ENCODE data around the gene ACBD4. TPM values are rescaled to one million over a fixed set of nuclear protein-coding genes. Genes with fewer than 3 reads are reported as not detected.

The ACBD4 gene
- total RNA-seq, 1 donor from 2014 or later = 9.4 TPM

DNA sequence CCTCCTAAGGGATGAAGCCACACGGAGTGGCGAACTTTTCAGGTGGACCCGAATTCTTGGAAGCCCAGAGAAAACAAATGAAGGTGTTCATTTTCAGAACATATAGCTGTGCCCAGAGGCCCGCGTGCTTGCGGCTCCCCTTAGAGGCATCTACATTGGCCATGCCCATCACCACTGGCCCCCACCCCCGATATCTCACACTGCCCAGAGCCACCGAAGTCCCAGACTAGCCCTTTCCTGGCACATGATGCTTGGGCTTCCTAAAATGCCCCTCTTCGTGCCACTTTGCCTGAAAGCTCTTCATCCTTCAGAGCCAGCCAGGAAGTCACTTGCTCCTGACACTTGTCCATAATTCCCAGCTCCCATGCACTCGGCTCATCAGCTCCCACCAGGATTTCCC lies 10.7 kb downstream of the ACBD4 start:
- peaks cover 3% of the 10 kb centered on the region for H3K36me3 Mint-ChIP-seq (ENCODE audit: low read depth, unreplicated experiment)
- peak overlapping the region; percentile 99 for H3K4me3 Mint-ChIP-seq (ENCODE audit: unreplicated experiment)
- H3K27ac Mint-ChIP-seq (ENCODE audit: unreplicated experiment) = peak overlapping the region; percentile 2
- H3K4me1 Mint-ChIP-seq (ENCODE audit: unreplicated experiment) = peaks cover 20% of the 10 kb centered on the region
- peaks cover 20% of the 10 kb centered on the region for H3K27me3 Mint-ChIP-seq (ENCODE audit: unreplicated experiment)
- DNase-seq (ENCODE audit: low spot score) = no peak
- TF ChIP-seq, protein P1, sequence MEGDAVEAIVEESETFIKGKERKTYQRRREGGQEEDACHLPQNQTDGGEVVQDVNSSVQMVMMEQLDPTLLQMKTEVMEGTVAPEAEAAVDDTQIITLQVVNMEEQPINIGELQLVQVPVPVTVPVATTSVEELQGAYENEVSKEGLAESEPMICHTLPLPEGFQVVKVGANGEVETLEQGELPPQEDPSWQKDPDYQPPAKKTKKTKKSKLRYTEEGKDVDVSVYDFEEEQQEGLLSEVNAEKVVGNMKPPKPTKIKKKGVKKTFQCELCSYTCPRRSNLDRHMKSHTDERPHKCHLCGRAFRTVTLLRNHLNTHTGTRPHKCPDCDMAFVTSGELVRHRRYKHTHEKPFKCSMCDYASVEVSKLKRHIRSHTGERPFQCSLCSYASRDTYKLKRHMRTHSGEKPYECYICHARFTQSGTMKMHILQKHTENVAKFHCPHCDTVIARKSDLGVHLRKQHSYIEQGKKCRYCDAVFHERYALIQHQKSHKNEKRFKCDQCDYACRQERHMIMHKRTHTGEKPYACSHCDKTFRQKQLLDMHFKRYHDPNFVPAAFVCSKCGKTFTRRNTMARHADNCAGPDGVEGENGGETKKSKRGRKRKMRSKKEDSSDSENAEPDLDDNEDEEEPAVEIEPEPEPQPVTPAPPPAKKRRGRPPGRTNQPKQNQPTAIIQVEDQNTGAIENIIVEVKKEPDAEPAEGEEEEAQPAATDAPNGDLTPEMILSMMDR (IDR thresholded peaks at IDR 0.05; ENCODE audit: unreplicated experiment) = no peak
- H3K9me3 Mint-ChIP-seq (ENCODE audit: unreplicated experiment) = no peaks in the 10 kb centered on the region

DNA sequence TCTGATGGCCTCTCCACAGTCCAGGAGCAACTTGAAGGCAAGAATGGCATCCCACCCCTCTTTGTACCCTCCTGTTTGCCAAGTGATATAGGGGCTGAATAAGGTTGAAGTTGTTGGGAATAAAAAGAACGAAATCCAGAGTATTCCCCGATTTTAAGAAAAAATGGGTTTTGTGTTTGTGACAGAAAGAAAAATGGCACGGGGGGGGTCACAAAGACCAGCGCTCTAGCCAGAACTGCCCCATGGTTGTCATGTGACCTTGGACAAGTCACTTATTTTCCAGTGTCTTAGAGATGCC lies 11.1 kb downstream of the ACBD4 start:
- Mint-ChIP-seq H3K4me3 (ENCODE audit: unreplicated experiment) (peak overlapping the region; percentile 99), H3K4me1 (ENCODE audit: unreplicated experiment) (peaks cover 24% of the 10 kb centered on the region), H3K9me3 (ENCODE audit: unreplicated experiment) (no peaks in the 10 kb centered on the region), H3K27ac (ENCODE audit: unreplicated experiment) (peak overlapping the region; percentile 94), H3K36me3 (ENCODE audit: low read depth, unreplicated experiment) (peaks cover 3% of the 10 kb centered on the region), H3K27me3 (ENCODE audit: unreplicated experiment) (peaks cover 20% of the 10 kb centered on the region)
- TF ChIP-seq, protein P1 (IDR thresholded peaks at IDR 0.05; ENCODE audit: unreplicated experiment) = no peak
- DNase-seq (ENCODE audit: low spot score) = no peak

DNA sequence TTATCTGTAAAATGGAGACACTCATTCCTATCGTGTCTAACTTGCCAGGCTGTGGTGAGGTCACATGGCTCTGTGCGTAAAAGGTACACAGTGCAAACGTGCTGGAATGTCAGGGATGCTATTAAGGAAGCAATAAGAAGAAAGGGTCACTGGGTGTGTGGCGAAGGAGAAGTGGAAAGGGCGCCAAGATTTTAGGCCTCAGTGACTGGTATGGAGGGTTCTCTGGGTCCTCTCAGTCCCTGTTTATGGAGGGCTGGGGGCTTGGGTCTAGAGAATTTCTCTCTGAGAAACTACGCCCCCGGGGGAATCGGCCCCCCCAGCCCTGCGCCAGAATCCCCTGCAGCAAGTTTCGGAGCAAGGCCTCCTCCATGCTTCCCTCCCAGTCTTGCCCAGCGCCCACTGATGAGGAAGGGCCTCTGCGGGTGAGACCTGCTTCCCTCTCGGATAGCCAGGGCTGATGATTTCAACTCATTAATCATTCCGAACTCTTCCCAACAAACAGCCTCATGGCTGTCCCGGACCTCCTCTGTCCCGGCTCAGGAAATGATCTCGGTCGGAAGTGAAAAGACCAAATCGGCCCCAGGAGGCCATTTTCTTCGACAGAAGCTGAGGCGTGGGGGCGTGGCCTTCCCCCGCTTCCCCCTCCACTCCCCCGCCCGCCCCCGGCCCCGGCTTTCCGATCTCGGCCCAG lies 11.5 kb downstream of the ACBD4 start:
- peaks cover 20% of the 10 kb centered on the region for H3K27me3 Mint-ChIP-seq (ENCODE audit: unreplicated experiment)
- H3K4me1 Mint-ChIP-seq (ENCODE audit: unreplicated experiment) = peaks cover 26% of the 10 kb centered on the region
- DNase-seq (ENCODE audit: low spot score) = no peak
- TF ChIP-seq, protein P1 (IDR thresholded peaks at IDR 0.05; ENCODE audit: unreplicated experiment) = no peak
- peak overlapping the region; percentile 99 for H3K4me3 Mint-ChIP-seq (ENCODE audit: unreplicated experiment)
- peak overlapping the region; percentile 100 for H3K27ac Mint-ChIP-seq (ENCODE audit: unreplicated experiment)
- H3K9me3 Mint-ChIP-seq (ENCODE audit: unreplicated experiment) = no peaks in the 10 kb centered on the region
- H3K36me3 Mint-ChIP-seq (ENCODE audit: low read depth, unreplicated experiment) = peaks cover 3% of the 10 kb centered on the region

DNA sequence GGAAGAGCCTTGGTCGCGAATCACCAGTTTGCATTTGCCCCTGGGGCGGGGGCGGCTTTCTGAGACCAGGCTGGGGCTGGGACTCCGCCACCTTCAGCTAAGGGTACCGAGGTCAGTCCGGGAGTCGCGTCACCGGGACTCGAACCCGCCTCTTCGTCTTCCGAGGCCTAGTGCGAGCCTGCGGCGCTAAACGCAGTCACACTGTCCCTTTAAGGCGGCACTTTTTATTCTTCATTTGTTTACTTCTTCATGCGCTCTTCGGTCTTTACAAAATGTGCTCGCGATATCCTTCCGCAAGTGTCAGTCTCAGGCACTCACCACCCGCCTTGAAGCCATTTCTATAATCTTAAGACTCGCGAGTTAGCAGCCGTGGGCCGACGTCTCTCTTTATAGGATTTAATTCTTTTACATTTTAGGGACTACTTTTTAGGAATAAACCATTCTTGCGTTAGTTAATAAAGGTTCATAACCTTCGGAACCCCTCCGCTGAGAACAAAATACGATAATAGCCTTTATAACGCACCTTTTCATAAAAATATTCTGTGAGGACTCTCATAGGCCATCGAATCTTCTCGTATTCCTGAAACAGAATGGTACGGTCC lies 12.2 kb downstream of the ACBD4 start:
- H3K9me3 Mint-ChIP-seq (ENCODE audit: unreplicated experiment) = no peaks in the 10 kb centered on the region
- DNase-seq (ENCODE audit: low spot score) = peak; percentile 71
- TF ChIP-seq, protein P1 (IDR thresholded peaks at IDR 0.05; ENCODE audit: unreplicated experiment) = no peak
- H3K27ac Mint-ChIP-seq (ENCODE audit: unreplicated experiment) = peak overlapping the region; percentile 100
- H3K36me3 Mint-ChIP-seq (ENCODE audit: low read depth, unreplicated experiment) = peaks cover 3% of the 10 kb centered on the region
- peak overlapping the region; percentile 99 for H3K4me3 Mint-ChIP-seq (ENCODE audit: unreplicated experiment)
- H3K4me1 Mint-ChIP-seq (ENCODE audit: unreplicated experiment) = peaks cover 26% of the 10 kb centered on the region
- H3K27me3 Mint-ChIP-seq (ENCODE audit: unreplicated experiment) = peaks cover 20% of the 10 kb centered on the region

Measured in endothelial cell (in vitro differentiated cells).